Fibroblast of skin of left biceps (primary cell): ENCODE results near the gene CAT.

ENCODE experiments used
- DNase-seq, 2 experiments: peaks; one replicate each; pipeline ENCODE4 v3.0.0-alpha.2; 2013; ENCODE audit warnings: low read depth in 2 of 2

CAT gene

GRCh38 chr11:34495239-34495723 lies 56.5 kb downstream of the CAT start:
- no peak for DNase-seq

- no peak for DNase-seq
Measured at GRCh38 chr11:34495724-34496377, 57.1 kb downstream of the CAT start.

GRCh38 chr11:34499719-34500500 lies 61.2 kb downstream of the CAT start:
- DNase-seq, result no peak

- DNase-seq, result peak; percentile 52 to 62
Measured at GRCh38 chr11:34501500-34501899, 62.8 kb downstream of the CAT start.

- no peak for DNase-seq
Measured at GRCh38 chr11:34501949-34502348, 63.2 kb downstream of the CAT start.

- no peak for DNase-seq
Measured at GRCh38 chr11:34502949-34503348, 64.2 kb downstream of the CAT start.

GRCh38 chr11:34505874-34506273 lies 67.1 kb downstream of the CAT start:
- no peak for DNase-seq

- no peak for DNase-seq
Measured at GRCh38 chr11:34507156-34507555, 68.4 kb downstream of the CAT start.

- no peak for DNase-seq
Measured at GRCh38 chr11:34507610-34508009, 68.9 kb downstream of the CAT start.

GRCh38 chr11:34508524-34508923 lies 69.8 kb downstream of the CAT start:
- DNase-seq, result no peak

GRCh38 chr11:34509336-34509876 lies 70.7 kb downstream of the CAT start:
- no peak for DNase-seq

- DNase-seq, result no peak
Measured at GRCh38 chr11:34510218-34510617, 71.5 kb downstream of the CAT start.

GRCh38 chr11:34510673-34511072 lies 71.9 kb downstream of the CAT start:
- no peak for DNase-seq

- DNase-seq, result peak; percentile 5 to 11
Measured at GRCh38 chr11:34512840-34513681, 74.3 kb downstream of the CAT start.

- no peak for DNase-seq
Measured at GRCh38 chr11:34513682-34514449, 75.1 kb downstream of the CAT start, which contains the start of gene ELF5. TSS of gene ELF5 (minus strand) at chr11:34513794. CDS start at chr11:34505749, 8,045 bp downstream.

GRCh38 chr11:34514597-34514996 lies 75.9 kb downstream of the CAT start:
- no peak for DNase-seq

- DNase-seq, result no peak
Measured at GRCh38 chr11:34516247-34517040, 77.7 kb downstream of the CAT start.

- no peak for DNase-seq
Measured at GRCh38 chr11:34519595-34520235, 81.0 kb downstream of the CAT start.

GRCh38 chr11:34521265-34521664 lies 82.5 kb downstream of the CAT start:
- no peak for DNase-seq
